GM19463 (cell line): ENCODE data around the gene CALML4.
"Not testable (repeated sequence)": the region's sequence is repeated elsewhere in the genome, so short reads cannot be mapped to it uniquely, and the experiment has no call there.

Source experiments
- ATAC-seq: cut with Tn5 transposase; IDR thresholded peaks from one replicate; pipeline ENCODE4 v1.9.1; 2021; ENCODE audit warnings: mild to moderate bottlenecking, moderate library complexity; ENCODE audit not compliant: unreplicated experiment

The CALML4 gene, protein sequence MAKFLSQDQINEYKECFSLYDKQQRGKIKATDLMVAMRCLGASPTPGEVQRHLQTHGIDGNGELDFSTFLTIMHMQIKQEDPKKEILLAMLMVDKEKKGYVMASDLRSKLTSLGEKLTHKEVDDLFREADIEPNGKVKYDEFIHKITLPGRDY

DNA sequence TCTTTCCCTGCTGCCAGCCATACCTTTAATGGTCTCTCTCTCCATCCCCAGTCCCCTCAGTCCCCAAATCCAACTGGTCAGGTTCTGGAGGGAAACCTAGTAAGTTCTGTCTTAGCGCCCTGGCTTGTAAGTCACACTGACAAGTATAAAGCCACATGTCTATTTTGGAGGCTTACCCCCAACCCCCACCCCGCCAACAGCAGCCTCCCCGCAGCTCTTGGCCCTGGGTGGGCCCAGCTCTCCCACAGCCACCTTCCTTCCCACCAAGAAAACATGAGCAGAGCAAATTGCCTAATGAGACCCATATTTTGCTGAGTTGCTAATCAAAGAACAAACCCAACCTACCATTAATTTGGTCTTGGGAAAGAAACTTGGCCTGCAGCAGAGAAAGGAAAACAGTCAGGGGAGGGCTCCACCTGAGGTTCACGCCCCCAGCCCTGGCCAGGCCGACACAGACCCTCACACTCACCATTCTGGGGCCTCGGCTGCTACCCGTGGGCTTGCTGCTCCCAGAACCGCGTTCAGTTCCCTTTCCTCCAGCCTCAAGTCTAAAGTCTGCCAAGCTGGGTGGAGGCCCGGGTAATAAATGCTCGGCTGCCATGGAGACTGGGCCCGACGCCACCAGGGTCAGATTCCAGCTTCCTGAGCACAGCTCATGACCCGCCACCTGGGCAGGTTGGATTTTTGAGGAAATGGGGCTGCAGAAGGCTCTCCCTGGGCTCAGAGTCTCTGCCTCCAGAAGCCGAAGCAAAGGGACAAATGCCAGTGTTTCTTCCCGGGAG lies at the start of gene CALML4:
TSS of gene CALML4 (minus strand) at position 557 of the 782 bp plus-strand sequence. CDS start at position 472, 85 bp downstream.
- no peak for ATAC-seq

DNA sequence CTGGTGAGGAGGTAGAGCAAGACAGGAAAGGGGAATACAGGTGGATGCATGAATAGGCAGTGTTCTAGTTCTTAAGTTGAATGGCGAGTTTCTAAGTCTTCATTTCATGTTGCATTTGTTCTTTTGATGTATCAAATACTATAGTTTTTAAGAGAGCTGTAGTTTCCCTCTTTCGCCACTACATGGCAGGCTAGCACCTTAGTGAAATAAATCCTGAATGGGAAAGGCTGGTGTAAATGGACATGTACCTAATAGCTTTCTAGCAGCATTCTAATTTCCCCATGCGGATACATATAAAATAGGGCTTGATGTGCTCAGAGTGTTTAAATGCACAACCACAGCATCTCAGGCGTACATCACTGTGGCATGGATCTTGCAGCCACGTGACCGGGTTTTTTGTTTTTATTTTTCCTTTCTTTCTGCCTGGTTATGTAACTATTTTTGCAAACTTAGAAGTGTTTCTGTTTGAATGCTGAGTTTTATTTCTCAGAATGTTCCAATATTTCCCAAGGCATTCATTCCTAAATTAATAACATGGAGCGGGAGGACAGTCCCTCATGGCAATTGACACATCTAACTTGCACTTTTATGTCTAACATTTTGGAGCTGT lies 47.9 kb upstream of the CALML4 start:
- no peak for ATAC-seq

DNA sequence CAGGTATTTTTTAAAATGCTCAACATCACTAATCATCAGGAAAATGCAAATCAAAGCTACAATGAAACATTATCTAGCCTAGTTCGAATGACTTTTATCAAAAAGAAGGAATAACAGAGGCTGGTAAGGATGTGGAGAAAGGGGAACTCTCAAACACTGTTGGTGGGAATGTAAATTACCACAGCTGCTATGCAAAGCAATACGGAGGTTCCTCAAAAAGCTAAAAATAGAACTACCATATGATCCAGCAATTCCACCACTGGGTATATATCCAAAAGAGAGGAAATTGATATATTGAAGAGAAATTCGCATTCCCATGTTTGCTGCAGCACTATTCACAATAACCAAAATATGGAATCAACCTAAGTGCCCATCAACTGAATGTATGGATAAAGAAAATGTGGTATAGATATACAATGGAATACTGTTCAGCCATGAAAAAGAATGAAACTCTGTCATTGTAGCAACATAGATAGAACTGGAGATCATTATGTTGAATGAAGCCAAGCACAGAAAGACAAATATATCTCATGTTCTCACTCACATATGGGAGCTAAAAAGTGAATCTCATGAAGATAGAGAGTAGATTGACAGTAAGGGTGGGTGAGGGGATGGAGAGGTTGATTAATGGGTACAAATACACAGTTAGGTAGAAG lies 44.1 kb upstream of the CALML4 start:
- ATAC-seq, result no peak

DNA sequence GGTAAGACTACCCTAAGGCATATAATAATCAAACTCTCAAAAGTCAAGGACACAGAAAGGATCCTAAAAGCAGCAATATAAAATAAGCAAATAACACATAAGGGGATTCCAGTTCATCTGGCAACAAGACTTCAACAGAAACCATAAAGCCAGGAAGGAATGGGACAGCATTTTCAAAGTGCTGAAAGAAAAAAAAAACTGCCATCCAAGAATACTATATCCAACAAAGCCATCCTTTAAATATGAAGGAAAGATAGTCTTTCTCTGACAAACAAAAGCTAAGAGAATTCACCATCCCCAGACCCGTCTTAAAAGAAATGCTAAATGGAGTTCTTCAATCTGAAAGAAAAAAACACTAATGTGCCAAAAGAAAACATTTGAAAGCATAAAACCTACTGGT lies 39.1 kb upstream of the CALML4 start:
- no peak for ATAC-seq

DNA sequence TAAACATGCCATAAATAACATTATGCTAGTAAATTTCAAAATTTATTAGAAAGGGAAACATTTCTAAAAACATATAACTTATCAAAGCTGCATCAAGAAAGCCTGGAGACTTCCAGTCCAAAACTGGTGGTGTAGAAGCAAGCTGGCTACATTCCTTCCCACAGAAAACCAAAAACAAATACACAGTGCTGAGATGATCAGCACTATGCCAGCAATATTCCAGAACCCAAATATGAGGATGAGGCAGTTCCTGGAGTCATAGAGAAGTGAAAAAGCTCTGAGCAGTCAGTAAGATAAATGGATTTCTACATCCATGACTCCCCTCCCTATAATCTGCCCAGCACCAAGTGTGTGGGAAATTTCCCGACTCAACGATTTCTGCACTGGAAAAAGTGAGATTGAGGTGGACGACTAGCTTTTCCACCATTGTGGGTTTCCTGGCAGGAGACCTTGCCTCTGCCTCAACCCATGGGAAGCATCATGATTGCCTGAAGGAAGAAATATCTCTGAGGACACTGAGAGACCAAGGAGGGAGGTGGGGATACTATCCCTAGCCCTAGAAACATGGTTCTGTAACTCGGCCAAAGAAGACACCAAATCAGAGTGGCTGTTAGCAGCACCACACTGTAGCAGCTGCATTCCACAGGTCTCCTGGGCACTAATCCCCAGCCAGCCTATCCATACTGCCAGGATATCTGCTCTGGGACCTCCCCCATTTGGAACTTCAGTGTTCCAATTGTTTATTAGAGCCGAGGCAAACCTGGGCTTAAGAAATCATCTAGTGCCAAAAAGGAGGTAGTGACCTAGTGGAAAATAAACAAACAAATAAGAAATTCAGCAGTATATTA lies 36.2 kb upstream of the CALML4 start:
- no peak for ATAC-seq

DNA sequence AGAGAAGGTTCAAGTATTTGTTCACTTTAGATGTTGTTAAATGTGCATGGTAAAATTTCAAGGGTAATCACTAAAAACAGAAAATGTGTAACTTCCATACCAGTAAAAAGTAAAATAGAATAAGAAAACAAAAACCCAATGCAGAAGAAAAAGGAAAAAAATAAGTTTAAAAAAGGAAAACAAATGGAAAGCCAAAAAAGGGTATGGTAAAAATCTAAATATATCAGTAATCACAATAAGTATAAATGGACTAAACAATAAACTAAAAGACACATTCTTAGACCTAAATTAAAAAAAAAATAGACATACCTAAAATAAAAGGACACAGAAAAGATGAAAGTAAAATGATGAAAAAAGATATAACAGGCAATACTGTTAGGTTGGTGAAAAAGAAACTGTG lies 33.9 kb upstream of the CALML4 start:
- no peak for ATAC-seq

DNA sequence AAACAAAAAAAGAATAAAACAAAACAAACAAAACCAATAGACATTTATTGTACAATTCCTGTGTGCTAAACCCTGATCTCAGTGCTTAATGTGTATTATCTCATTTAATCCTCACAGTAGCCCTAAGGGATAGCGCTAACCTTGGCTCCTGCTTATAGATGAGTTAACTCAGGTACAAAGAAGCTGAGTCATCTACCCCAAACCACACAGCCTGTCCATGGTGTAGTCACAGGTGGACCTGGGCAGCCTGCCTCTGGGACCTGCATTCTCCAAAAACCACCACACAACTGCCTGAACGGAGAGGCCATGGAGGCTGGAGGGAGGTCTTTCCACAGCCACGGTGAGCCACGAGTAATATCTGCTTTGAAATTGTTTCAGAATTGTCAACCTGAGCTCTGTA lies 29.9 kb upstream of the CALML4 start:
- no peak for ATAC-seq

DNA sequence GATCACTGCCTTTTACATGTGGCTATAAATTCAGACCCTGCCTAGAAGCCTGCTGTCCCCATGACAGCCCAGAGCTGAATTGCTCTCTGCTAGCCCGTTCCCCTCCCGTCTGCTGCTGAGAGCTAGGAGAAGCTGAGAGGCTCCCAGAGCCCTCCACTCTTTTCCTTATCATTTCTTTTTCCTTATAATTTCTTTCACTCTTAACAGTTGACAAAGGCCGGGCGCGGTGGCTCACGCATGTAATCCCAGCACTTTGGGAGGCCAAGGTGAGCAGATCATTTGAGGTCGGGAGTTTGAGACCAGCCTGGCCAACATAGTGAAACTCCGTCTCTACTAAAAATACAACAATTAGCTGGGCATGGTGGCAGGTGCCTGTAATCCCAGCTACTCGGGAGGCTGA lies 29.4 kb upstream of the CALML4 start:
- ATAC-seq, result not testable (repeated sequence)

DNA sequence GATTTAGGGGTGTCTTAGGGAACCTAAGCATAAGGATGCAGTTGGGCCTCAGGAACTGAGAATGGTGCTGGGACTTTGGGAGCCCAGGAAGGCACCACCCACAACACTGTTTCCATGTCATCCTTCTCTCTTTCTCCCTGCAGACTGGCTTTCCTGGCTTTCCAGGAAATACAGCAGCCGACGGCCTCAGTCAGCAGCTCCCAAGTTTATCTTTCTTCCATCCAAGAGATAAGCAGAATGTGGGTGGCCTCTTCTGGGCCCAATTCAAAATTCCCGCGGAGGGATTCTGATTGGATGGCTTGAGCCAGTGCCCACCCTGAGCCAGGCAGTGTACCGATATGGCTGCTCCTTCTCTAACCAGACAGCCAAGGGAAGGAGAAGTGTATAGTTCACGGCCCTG lies 28.9 kb upstream of the CALML4 start:
- no peak for ATAC-seq

DNA sequence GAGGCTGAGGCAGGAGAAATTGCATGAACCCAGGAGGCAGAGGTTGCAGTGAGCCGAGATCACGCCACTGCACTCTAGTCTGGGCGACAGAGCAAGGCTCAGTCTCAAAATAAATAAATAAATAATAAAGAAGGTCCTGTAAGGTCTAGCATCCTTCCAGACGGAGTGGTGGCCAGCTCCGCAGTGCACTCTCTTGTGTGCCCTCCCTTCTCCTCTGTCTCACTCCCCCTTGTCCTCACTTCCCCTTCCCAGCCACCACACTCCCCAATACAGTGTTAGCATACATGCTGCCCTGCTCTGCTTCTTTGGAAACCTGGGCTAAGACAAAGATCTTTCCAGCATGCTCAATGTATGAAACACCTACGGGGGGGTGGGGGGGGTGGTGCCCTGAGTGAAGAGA lies 27.8 kb upstream of the CALML4 start:
- no peak for ATAC-seq

DNA sequence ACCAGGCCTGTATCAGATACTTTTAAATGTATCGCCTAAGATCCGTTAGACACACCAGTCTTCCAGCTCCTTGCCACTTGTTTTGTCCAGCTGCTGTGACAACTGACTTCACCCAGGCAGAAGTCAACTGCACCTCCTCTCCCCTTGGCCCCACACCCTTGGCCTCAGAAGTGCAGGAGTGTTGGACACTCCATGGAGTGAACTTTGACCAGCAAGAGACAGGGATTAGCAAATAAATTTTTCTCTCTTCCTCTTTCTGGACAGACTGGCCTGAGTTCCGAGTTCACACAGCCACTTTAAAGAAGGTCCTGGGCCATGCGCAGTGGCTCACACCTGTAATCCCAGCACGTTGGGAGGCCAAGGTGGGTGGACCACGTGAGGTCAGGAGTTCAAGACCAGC lies 27.3 kb upstream of the CALML4 start:
- ATAC-seq, result no peak

DNA sequence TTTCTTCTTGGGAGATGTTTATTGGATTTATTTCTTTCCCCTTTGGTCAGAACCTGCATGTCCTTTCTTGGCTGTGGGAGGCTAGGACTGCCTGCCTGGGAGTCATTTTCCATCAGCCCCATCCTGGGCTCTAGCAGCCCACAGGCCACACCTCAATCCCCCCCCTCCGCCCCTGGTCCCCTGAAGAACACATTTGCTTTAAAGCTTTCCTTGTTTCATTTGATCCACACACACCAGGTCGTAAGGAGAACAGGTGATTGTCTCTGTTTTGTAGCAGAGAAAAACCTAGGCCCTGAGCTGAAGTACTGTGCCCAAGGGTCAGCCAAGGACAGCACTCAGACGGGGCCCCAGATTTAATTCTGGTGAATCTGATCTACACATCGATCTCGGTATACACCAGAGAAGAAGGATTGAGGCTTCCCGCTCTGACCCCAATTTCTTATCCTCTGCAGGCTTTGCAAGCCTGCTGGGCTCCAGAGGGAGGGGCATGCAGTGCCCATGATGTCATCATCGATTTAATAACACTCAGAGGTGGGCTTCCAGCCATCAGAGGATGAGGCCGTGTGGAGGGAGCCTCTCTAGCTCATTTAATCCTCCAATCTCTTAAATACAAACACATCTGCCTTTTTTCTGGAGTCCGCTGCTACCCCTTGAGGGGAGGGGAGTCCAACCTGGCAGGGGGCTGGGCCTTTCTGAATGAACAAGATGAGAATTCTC lies 26.1 kb upstream of the CALML4 start:
- no peak for ATAC-seq

DNA sequence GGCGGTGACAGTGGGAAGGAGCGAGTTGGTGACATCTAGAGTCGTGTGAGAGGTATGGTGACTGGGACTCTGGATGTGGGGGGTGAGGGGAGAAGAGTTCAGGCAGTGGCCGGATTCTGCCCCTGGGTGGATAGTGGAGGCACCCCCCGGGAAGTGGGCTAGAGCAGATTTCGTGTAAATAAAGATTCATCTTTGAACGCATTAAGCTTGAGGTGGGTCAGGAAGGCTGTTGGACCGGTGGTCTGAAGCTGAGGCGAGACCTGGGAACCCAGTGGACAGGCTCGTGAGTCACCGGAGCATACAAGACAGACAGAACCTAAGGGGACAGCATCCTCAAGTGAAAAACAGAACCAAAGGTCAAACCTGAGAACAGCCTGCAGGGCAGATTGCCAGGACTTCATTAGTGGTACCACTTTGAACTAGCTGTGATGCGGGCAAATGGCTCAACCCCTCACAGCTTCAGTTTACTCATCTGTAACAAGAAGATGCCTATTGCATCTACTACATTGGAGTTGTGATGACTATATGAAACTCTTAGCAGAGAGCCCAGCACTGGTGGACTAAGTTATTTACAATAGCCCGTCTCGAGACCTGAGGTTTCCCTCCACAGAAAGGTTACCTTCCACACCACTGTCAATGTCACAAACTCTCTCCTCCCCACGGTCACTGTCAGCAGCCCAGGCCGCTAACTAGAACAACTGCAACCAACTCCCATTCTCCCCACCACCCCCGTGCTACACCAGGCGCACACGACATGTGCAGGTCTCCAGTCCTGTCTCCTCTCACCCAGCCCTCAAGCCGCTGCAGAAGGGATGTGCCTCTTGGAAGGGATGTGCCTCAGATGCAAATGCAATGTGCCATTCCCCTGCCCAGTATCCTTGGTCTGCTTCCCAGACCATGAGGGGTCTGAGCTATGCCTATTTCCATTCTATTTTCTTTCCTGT lies 25.3 kb upstream of the CALML4 start:
- ATAC-seq, result no peak

DNA sequence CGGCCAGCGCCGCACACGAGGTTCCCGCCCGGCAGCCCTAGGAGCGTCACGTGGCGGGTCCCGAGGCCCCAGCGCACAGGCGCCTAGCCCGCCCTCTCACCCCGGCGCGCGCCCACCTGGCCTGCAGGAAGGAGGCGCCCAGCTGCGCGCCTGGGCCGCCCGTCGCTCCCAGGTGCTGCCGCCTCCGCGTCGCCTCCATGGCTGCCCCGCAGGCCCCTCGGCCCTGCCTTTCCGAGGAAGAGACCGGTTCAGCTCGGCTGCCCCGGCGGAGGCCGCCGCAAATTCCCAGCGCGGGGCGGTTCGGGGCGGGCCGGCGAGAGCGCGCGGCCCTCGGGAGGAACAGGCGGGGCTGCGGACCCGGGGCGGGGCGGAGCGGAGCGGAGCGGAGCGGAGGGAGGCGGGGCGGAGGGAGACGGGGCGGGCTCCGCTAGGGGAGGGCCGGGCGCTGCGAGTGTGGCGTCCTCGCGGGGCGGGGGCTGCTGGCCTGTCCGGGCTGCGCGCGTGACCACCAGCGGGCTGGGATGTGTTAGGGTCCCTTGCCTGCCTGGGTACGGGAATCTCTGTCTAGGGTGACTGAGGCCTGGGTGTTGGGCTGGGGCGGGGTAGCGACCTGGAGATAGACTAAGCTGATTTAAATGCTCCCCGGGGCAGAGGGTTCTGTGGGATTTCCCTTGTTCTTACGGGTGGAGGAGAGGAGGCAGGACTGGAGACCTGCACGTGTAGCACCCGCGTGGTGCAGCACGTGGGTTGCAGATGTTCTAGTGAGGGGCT lies 24.4 kb upstream of the CALML4 start, which contains the start of gene CLN6:
TSS of gene CLN6 (minus strand) at position 343 of the 771 bp plus-strand sequence. CDS start at position 199, 144 bp downstream.
- peak; percentile 75 for ATAC-seq

DNA sequence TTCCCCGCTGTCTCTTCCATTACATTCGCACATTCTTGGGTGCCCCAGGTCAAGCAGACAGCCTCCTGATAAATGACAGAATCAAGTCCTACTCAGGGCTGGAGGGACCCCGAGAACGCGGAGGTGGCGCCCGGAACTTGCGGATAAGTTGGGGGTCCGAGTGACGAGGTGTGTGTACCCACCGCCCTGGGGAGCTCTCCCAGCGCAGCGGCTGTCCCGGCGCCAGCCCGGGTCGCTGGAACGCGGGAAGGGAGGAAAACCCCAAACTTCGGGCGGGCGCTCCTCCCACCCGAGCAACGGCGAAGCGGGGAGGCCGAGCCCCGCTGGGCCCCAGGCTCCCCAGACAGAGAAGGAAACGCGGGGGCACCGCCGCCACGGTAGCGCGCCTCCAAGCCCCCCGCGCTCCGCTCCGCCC lies 23.8 kb upstream of the CALML4 start:
- ATAC-seq, result no peak

DNA sequence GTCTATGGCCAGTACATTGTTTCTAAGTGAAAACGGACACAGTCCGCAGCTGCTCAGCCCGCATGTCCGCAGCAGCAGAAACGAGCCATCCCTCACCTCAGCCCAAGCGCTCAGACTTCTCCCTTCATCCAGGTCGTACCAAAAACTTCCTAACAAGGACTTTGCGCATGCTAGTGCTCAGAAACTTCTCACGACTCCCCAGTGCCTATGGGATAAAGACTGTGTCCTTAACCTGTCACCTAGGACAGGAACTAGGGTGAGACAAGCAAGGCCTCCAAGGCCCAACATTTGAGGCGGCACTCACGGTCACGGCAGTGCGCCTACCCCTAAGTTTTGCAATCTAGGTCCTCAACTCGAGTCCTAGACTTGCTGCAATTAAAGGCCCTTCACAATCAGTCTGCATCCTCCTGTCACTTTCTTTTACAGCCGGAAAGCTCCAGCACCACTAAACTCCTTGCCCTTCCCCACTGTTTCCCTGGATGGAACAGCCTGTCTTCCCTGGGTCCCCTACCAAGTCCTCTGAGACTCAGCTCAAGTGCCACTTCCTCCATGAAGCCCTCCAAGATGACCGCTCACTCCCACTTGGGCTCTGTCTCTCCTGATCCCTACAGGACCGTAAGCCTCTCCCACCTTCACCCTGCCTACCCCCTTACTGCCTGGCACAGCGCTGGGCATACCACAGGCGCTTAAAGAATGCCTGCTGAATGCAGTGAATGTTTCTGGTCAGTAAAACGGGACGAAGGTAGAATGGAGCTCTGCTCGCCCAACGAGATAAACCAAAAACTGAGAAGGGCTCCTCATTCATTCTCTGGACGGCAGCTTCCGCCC lies 23.2 kb upstream of the CALML4 start:
- ATAC-seq, result no peak

DNA sequence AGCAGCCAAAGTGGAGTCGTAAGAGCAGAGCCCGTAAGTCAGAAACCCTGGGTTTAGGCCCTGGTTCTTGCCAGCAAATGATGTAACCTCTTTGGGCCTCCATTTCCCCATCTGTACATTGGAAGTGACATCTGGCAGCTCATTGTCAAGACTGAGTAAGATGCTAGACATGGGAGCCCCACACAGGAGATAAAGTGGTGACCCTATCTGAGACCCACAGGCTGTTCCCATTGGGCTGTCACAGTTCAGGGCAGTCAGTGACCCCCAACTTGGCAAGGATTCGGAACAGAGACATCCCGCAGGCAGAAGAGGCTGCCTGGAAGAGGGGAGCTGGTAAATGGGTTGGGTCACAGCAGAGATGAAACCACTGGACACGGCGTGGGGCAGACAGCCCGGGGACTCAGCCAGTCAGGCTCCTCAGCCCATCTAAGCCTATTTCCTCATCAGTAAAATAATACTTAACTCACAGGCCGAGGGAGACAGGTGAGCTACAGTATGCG lies 22.6 kb upstream of the CALML4 start:
- no peak for ATAC-seq
